ENCODE results near the gene TSPAN18. TPM values are rescaled to one million over a fixed set of nuclear protein-coding genes. Genes with fewer than 3 reads are reported as not detected.

TSPAN18 gene
- total RNA-seq, 1 experiment from 2014 or later = not detected

DNA sequence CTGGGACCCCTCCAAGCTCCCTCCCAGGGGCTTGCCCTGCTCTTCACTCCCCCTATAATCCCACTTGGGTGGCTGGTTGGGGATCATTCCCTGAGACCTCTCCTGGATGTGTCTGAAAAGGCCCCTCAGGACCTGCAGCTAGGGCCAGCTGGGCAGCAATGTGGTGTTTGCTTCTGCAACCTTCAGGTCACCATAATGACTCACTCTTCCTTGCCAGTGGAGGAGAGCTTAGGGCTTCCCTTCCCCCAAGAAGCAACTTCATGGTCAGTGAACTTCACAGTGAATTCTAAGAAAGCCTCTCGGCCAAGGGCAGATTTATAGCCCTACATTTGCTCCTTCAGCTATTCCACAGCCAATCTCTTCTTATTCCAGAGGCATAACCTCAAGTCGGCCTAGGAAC is 45.1 kb upstream of the TSPAN18 start:
- Histone ChIP-seq H3K36me3 (ENCODE audit: low read depth, low read length) (no peaks in the 10 kb centered on the region), H4K20me1 (ENCODE audit: low read length) (no peaks in the 10 kb centered on the region), H3F3A (ENCODE audit: low read length, unreplicated experiment) (no peaks in the 10 kb centered on the region), H3K9me2 (replicated peaks; ENCODE audit: low read length) (no peaks in the 10 kb centered on the region), H3K27ac (ENCODE audit: low read length) (peak overlapping the region; percentile 5; the same call in 1 of the 2 replicates), H3K79me2 (ENCODE audit: low read length) (no peaks in the 10 kb centered on the region), H3K4me2 (ENCODE audit: low read length) (peak overlapping the region; percentile 34), H2AFZ (ENCODE audit: low read length) (no peak overlapping the region), H3K9ac (ENCODE audit: low read length) (no peak overlapping the region), H3K4me1 (ENCODE audit: insufficient read depth, low read length) (peaks cover 11% of the 10 kb centered on the region), H3K9me3 (ENCODE audit: low read length) (no peaks in the 10 kb centered on the region), H3K4me3 (ENCODE audit: low read length) (no peak overlapping the region), H3K27me3 (ENCODE audit: low read length) (peaks cover 14% of the 10 kb centered on the region; the same call in 1 of the 2 replicates)
- ChIA-PET POLR2A (ENCODE audit: unreplicated experiment) (no interaction called here), CTCF (no interaction called here)
- BruUV-seq (replicated peaks) = no TSS peak
- ATAC-seq (no peak), DNase-seq (peak; percentile 32)
- intact Hi-C loops (cut with micrococcal nuclease) = no loop called here
- TF ChIP-seq EZH2 (IDR thresholded peaks at IDR 0.05; ENCODE audit: low read length, unreplicated experiment) (no peak), EZH2phosphoT487 (IDR thresholded peaks at IDR 0.05; ENCODE audit: borderline replicate concordance, low read length) (no peak)
- TF ChIP-seq, protein P1, sequence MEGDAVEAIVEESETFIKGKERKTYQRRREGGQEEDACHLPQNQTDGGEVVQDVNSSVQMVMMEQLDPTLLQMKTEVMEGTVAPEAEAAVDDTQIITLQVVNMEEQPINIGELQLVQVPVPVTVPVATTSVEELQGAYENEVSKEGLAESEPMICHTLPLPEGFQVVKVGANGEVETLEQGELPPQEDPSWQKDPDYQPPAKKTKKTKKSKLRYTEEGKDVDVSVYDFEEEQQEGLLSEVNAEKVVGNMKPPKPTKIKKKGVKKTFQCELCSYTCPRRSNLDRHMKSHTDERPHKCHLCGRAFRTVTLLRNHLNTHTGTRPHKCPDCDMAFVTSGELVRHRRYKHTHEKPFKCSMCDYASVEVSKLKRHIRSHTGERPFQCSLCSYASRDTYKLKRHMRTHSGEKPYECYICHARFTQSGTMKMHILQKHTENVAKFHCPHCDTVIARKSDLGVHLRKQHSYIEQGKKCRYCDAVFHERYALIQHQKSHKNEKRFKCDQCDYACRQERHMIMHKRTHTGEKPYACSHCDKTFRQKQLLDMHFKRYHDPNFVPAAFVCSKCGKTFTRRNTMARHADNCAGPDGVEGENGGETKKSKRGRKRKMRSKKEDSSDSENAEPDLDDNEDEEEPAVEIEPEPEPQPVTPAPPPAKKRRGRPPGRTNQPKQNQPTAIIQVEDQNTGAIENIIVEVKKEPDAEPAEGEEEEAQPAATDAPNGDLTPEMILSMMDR (conservative IDR thresholded peaks at IDR 0.05; ENCODE audit: low read depth, low read length) = no peak

DNA sequence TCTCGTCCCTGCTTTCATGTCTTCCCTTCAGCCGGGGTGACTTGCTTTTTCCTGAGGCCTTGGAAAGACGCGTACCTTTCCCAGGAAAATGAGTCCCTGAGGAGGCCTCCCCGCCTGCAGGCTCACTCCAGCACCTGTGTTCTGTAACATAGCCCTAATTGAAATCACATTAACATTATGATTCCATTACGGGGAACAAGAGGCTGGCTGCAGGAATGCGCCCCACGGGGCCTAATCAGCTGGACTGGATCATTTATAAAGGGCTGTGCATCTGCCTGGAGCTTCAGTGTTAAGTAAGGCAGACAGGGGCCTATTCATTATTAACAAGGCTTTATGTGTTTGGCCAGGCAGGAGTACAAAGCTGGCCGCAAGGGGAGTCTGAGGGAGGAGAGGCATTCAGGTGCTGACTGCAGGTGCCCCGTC is 41.9 kb upstream of the TSPAN18 start:
- CTCF ChIA-PET = no interaction called here
- POLR2A ChIA-PET (ENCODE audit: unreplicated experiment) = no interaction called here
- Histone ChIP-seq H3K27me3 (ENCODE audit: low read length) (peaks cover 35% of the 10 kb centered on the region), H3F3A (ENCODE audit: low read length, unreplicated experiment) (no peaks in the 10 kb centered on the region), H3K4me3 (ENCODE audit: low read length) (no peak overlapping the region), H2AFZ (ENCODE audit: low read length) (no peak overlapping the region), H3K4me2 (ENCODE audit: low read length) (no peak overlapping the region), H3K36me3 (ENCODE audit: low read depth, low read length) (no peaks in the 10 kb centered on the region), H3K79me2 (ENCODE audit: low read length) (no peaks in the 10 kb centered on the region), H4K20me1 (ENCODE audit: low read length) (no peaks in the 10 kb centered on the region), H3K4me1 (ENCODE audit: insufficient read depth, low read length) (peaks cover 11% of the 10 kb centered on the region), H3K9me2 (replicated peaks; ENCODE audit: low read length) (no peaks in the 10 kb centered on the region), H3K9me3 (ENCODE audit: low read length) (no peaks in the 10 kb centered on the region), H3K27ac (ENCODE audit: low read length) (no peak overlapping the region), H3K9ac (ENCODE audit: low read length) (no peak overlapping the region)
- BruUV-seq (replicated peaks) = no TSS peak
- intact Hi-C loops (cut with micrococcal nuclease) = no loop called here
- ATAC-seq = no peak
- no peak for TF ChIP-seq EZH2 (IDR thresholded peaks at IDR 0.05; ENCODE audit: low read length, unreplicated experiment)
- no peak for TF ChIP-seq EZH2phosphoT487 (IDR thresholded peaks at IDR 0.05; ENCODE audit: borderline replicate concordance, low read length)
- TF ChIP-seq, protein P1 (conservative IDR thresholded peaks at IDR 0.05; ENCODE audit: low read depth, low read length) = no peak
- no peak for DNase-seq

DNA sequence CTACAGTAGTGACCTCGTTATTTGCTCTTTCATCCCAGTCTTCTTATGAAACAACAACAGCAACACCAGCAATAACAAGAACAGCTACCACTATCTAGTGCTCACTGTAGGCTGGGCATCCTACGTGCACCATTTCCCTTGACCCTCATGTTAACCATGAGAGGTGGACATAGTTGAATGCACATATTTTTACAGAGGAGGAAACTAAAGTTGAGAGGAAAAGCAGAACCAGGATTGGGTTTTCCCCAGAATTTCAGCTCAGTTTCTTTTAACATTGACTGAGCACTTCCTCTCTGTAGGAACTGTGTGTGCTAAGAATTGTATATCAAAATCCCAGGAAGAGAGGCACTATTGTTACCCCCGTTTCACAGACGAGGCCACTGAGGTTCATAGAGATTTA is 39.4 kb upstream of the TSPAN18 start:
- intact Hi-C loops (cut with micrococcal nuclease) = no loop called here
- peaks cover 39% of the 10 kb centered on the region for H3K27me3 ChIP-seq (ENCODE audit: low read length)
- no peaks in the 10 kb centered on the region for H3K9me2 ChIP-seq (replicated peaks; ENCODE audit: low read length)
- TF ChIP-seq EZH2 (IDR thresholded peaks at IDR 0.05; ENCODE audit: low read length, unreplicated experiment) (no peak), EZH2phosphoT487 (IDR thresholded peaks at IDR 0.05; ENCODE audit: borderline replicate concordance, low read length) (no peak)
- TF ChIP-seq, protein P1 (conservative IDR thresholded peaks at IDR 0.05; ENCODE audit: low read depth, low read length) = no peak
- no peaks in the 10 kb centered on the region for H4K20me1 ChIP-seq (ENCODE audit: low read length)
- ATAC-seq = no peak
- H3K9me3 ChIP-seq (ENCODE audit: low read length) = no peaks in the 10 kb centered on the region
- H3F3A ChIP-seq (ENCODE audit: low read length, unreplicated experiment) = no peaks in the 10 kb centered on the region
- no peak overlapping the region for H2AFZ ChIP-seq (ENCODE audit: low read length)
- CTCF ChIA-PET = no interaction called here
- no peaks in the 10 kb centered on the region for H3K79me2 ChIP-seq (ENCODE audit: low read length)
- H3K27ac ChIP-seq (ENCODE audit: low read length) = no peak overlapping the region
- no peak overlapping the region for H3K9ac ChIP-seq (ENCODE audit: low read length)
- no peaks in the 10 kb centered on the region for H3K4me1 ChIP-seq (ENCODE audit: insufficient read depth, low read length)
- no peaks in the 10 kb centered on the region for H3K36me3 ChIP-seq (ENCODE audit: low read depth, low read length)
- POLR2A ChIA-PET (ENCODE audit: unreplicated experiment) = no interaction called here
- H3K4me2 ChIP-seq (ENCODE audit: low read length) = no peak overlapping the region
- no TSS peak for BruUV-seq (replicated peaks)
- DNase-seq = no peak
- H3K4me3 ChIP-seq (ENCODE audit: low read length) = no peak overlapping the region
